Spleen (tissue), 7 donors: ENCODE data around the gene MOB2.

Experiments
- POLR2A ChIP-seq, 3 donors: fragments of 450-650 bp; IDR thresholded peaks; one replicate each; pipeline ENCODE4 v1.5.1; 2017; ENCODE audit warnings: antibody characterized with exemption in 3 of 3, mild to moderate bottlenecking in 1 of 3
- POLR2AphosphoS5 ChIP-seq, 3 donors: sonication (generic); formaldehyde crosslinking; IDR thresholded peaks; one replicate each; pipeline ENCODE4 v1.5.1; 2017; ENCODE audit warnings: antibody characterized with exemption in 3 of 3
- TF ChIP-seq, protein P1 (sequence below), 11 experiments: fragments of 200-600 bp in 7 of 11; fragments of 450-650 bp in 4 of 11; sonication (generic) in 4 of 11; IDR thresholded peaks in 8 of 11; conservative IDR thresholded peaks in 3 of 11; 1 replicate in 7 of 11; 2 replicates in 4 of 11; pipeline versions ENCODE4 v1.4.0 to v1.8.0; 2016 to 2021; ENCODE audit warnings: antibody characterized with exemption in 11 of 11, inconsistent platforms in 4 of 11, mild to moderate bottlenecking in 1 of 11
- donor health status: DM: no; HTN: no; CAD: no; lungs with moderate emphysema.
- donor health status: DM: no; HTN: no; CAD: no.
- donor health status: DM: no; HTN: no; CAD: no.

DNA sequence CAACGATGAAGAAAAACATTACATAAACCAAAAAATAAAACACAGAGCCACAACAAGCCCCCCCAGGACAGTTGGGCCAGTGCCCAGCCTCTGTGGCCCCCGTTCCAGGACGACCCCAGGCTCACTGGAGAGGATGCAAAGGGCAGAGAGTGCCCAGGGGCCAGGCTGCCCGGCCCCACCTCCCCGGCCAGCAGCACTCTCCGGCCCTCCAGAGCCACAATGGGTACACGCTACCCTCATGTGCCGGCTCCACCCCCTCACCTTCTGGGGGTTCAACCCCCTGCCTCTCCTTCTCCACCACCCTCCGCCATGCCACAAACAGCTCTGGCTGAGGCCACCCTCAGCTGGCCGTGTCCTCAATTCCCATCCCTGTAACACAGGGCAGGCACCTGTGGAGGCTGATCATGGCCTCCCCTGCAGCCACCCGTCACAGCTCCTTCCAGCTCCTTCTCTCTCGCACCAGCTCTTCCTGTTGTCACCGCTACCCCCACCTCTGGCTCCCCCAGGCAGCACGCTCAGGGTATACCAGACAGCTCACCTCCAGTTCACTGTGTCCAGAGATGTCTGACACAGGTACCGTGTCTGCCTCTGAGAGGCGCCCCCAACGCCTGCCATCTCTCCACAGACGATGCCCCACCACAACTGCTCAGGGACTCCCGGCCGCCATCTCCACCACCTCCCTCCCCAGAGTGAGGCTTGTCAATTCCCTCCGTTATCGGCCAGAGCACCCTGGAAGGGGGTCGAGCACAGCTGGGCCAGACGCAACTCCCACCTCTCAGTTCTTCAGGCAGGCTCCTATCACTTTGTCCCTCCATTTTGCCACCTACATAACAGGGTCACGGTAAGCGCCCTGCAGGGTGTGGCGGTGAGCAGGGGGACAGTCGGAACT, 30.8 kb upstream of the MOB2 start:
- TF ChIP-seq, protein P1, sequence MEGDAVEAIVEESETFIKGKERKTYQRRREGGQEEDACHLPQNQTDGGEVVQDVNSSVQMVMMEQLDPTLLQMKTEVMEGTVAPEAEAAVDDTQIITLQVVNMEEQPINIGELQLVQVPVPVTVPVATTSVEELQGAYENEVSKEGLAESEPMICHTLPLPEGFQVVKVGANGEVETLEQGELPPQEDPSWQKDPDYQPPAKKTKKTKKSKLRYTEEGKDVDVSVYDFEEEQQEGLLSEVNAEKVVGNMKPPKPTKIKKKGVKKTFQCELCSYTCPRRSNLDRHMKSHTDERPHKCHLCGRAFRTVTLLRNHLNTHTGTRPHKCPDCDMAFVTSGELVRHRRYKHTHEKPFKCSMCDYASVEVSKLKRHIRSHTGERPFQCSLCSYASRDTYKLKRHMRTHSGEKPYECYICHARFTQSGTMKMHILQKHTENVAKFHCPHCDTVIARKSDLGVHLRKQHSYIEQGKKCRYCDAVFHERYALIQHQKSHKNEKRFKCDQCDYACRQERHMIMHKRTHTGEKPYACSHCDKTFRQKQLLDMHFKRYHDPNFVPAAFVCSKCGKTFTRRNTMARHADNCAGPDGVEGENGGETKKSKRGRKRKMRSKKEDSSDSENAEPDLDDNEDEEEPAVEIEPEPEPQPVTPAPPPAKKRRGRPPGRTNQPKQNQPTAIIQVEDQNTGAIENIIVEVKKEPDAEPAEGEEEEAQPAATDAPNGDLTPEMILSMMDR (IDR thresholded peaks at IDR 0.05 in 8 of 11, conservative IDR thresholded peaks at IDR 0.05 in 3 of 11) = no peak
- TF ChIP-seq POLR2A (IDR thresholded peaks at IDR 0.05) (no peak), POLR2AphosphoS5 (IDR thresholded peaks at IDR 0.05) (no peak)
